Erythroblast (primary cell): ENCODE measurements around the gene SCG5.
A peak's percentile ranks its signal among the peaks of the same experiment; 100 is the strongest.

Experiments
- DNase-seq, 2 experiments: peaks; one replicate each; lab custom pipeline; 2025; lab: John Stamatoyannopoulos, UW
- GATA1 ChIP-seq: IDR thresholded peaks from 2 replicates; pipeline ENCODE4 v1.6.1; 2011; ENCODE audit warnings: low read depth, mild to moderate bottlenecking, control low read depth, low read length, moderate library complexity
- POLR2A ChIP-seq: IDR thresholded peaks from 2 replicates; pipeline ENCODE4 v1.6.1; 2011; ENCODE audit warnings: mild to moderate bottlenecking, low read length

The SCG5 gene

GRCh38 chr15:32651229-32651837, 9.8 kb downstream of the SCG5 start:
- DNase-seq: peak; percentile 59 to 66
- TF ChIP-seq GATA1: no peak
- no peak for TF ChIP-seq POLR2A

- DNase-seq: no peak
- no peak for TF ChIP-seq POLR2A
- TF ChIP-seq GATA1: no peak
Observed at GRCh38 chr15:32652178-32652577, 10.7 kb downstream of the SCG5 start.

GRCh38 chr15:32656091-32656490, 14.6 kb downstream of the SCG5 start:
- TF ChIP-seq POLR2A (no peak), GATA1 (no peak)
- DNase-seq: no peak

- DNase-seq: no peak
- TF ChIP-seq GATA1 (no peak), POLR2A (no peak)
Observed at GRCh38 chr15:32656496-32656895, 15.0 kb downstream of the SCG5 start.

- TF ChIP-seq POLR2A (no peak), GATA1 (no peak)
- no peak for DNase-seq
Observed at GRCh38 chr15:32657198-32657883, 15.8 kb downstream of the SCG5 start.

GRCh38 chr15:32657941-32658340, 16.4 kb downstream of the SCG5 start:
- no peak for TF ChIP-seq GATA1
- TF ChIP-seq POLR2A: no peak
- DNase-seq: no peak

- TF ChIP-seq POLR2A (no peak), GATA1 (no peak)
- no peak for DNase-seq
Observed at GRCh38 chr15:32659340-32660155, 18.0 kb downstream of the SCG5 start.

GRCh38 chr15:32663671-32664070, 22.2 kb downstream of the SCG5 start:
- no peak for TF ChIP-seq POLR2A
- TF ChIP-seq GATA1: no peak
- DNase-seq: no peak

GRCh38 chr15:32664796-32665195, 23.3 kb downstream of the SCG5 start:
- TF ChIP-seq GATA1 (no peak), POLR2A (no peak)
- DNase-seq: no peak

- no peak for DNase-seq
- TF ChIP-seq GATA1: no peak
- TF ChIP-seq POLR2A: no peak
Observed at GRCh38 chr15:32667321-32667720, 25.8 kb downstream of the SCG5 start.

GRCh38 chr15:32668942-32669341, 27.4 kb downstream of the SCG5 start:
- DNase-seq: no peak
- TF ChIP-seq GATA1 (no peak), POLR2A (no peak)

GRCh38 chr15:32669896-32670611, 28.5 kb downstream of the SCG5 start:
- TF ChIP-seq GATA1 (no peak), POLR2A (no peak)
- DNase-seq: no peak

- TF ChIP-seq GATA1 (no peak), POLR2A (no peak)
Observed at GRCh38 chr15:32670623-32671022, 29.1 kb downstream of the SCG5 start.

More at GRCh38 chr15:32670623-32671022, 29.1 kb downstream of the SCG5 start:
- no peak for DNase-seq
